Measurements from ENCODE around the gene COL9A3. TPM values are rescaled to one million over a fixed set of nuclear protein-coding genes. Genes with fewer than 3 reads are reported as not detected.

The COL9A3 gene
- total RNA-seq, 2 donors from 2014 or later = 0.54 to 3.1 TPM

DNA sequence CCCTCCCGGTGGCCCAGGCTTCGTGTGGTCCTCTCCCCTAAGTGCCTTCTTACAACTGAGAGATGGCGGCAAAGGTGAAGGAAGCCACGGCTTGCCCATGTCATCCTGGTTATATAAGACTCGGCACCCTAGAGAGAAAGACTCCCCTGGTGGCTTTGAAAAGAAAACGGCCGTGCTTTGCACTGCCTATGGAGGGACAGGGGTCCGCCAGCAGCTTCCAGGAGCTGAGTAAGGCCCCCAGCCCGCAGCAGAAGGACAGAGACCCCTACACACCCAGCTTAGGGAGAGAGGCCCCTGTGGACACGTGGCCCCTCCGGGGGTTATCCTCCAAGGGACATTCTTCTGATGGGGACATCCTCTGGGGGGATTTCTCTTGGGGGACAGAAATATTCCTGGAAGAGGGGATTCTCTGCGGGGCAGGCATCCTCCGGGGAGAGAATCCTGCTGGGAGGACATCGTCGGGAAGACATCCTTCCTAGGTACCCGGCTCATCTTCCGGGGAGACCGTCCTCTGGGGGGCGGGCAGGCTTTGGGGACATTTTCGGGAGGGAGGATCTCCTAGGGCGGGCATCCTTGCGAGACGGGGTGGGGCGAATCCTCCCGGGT lies 12.7 kb upstream of the COL9A3 start:
- TF ChIP-seq, protein P1, sequence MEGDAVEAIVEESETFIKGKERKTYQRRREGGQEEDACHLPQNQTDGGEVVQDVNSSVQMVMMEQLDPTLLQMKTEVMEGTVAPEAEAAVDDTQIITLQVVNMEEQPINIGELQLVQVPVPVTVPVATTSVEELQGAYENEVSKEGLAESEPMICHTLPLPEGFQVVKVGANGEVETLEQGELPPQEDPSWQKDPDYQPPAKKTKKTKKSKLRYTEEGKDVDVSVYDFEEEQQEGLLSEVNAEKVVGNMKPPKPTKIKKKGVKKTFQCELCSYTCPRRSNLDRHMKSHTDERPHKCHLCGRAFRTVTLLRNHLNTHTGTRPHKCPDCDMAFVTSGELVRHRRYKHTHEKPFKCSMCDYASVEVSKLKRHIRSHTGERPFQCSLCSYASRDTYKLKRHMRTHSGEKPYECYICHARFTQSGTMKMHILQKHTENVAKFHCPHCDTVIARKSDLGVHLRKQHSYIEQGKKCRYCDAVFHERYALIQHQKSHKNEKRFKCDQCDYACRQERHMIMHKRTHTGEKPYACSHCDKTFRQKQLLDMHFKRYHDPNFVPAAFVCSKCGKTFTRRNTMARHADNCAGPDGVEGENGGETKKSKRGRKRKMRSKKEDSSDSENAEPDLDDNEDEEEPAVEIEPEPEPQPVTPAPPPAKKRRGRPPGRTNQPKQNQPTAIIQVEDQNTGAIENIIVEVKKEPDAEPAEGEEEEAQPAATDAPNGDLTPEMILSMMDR (IDR thresholded peaks at IDR 0.05) = no peak
- H3K4me3 ChIP-seq = peak overlapping the region; percentile 95
- no peaks in the 10 kb centered on the region for H3K27me3 ChIP-seq (replicated peaks; ENCODE audit: insufficient read depth)
- DNase-seq (ENCODE audit: low spot score) = no peak
- ATAC-seq (ENCODE audit: insufficient number of reproducible peaks, low FRiP score, low read depth) = no peak
- H3K9me3 ChIP-seq = no peaks in the 10 kb centered on the region
- H3K36me3 ChIP-seq = peaks cover 17% of the 10 kb centered on the region
- H3K27ac ChIP-seq = peak overlapping the region; percentile 58 to 78
- H3K4me1 ChIP-seq (ENCODE audit: control insufficient read depth in 1 of 2, low read depth in 2 of 2) = peaks cover 16 to 38% of the 10 kb centered on the region in 2 donors

DNA sequence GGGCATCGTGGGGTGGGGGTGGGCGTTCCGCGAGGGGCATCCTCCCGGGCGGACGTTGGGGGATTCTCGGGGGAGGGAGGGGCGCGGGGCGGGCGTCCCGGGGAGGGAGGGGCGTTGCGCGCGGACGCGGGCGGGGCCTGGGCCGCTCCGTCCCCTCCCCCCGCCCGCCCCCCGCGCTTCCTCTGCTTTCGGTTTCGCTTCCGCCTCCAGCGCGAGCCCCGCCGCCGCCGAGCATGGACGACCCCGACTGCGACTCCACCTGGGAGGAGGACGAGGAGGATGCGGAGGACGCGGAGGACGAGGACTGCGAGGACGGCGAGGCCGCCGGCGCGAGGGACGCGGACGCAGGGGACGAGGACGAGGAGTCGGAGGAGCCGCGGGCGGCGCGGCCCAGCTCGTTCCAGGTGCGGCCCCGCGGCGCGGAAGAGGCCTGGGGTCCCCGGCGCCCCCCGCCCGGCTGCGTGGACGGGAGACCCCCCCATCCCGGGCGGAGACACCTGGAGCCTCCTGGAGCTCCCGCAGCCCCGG lies 12.2 kb upstream of the COL9A3 start, which contains the start of gene OGFR:
TSS of gene OGFR (plus strand) at position 209 of the 528 bp plus-strand sequence. CDS start at position 234, 25 bp downstream.
- ATAC-seq (ENCODE audit: insufficient number of reproducible peaks, low FRiP score, low read depth) (no peak), DNase-seq (ENCODE audit: low spot score) (no peak)
- Histone ChIP-seq H3K36me3 (peaks cover 18% of the 10 kb centered on the region), H3K4me3 (peak within 1 kb of the TSS; percentile 95), H3K27me3 (replicated peaks; ENCODE audit: insufficient read depth) (no peaks in the 10 kb centered on the region), H3K9me3 (no peaks in the 10 kb centered on the region), H3K27ac (peak within 1 kb of the TSS; percentile 65 to 78), H3K4me1 (ENCODE audit: control insufficient read depth in 1 of 2, low read depth in 2 of 2) (peaks cover 16 to 38% of the 10 kb centered on the region in 2 donors)
- TF ChIP-seq, protein P1 (IDR thresholded peaks at IDR 0.05) = no peak

DNA sequence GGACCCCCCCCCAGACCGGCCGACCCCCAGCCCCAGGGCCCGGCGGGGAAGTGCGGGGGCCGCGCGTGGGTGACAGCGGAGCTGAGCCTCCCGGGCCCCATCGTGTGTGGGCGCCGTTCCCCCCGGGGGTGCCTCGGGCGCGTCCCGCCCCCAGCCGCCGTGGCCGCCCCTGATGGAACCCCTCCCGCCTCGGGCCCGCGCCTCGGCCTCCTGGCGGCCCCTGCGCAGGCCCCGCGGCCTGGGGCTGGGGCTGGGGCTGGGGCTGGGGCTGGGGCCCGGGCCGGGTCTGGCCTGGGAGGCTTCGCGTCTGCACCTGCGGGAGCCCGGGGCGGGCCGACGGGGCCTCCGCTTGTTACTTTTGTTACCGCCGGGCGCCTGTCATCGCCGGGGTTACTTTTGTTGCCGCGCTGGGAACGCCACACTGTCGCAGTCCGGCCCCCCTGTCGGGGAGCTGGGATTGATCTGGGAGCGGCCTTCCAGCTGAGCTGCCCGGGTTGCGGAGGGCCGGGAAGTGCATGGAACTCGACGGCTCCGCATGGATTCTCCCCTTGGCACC lies 11.6 kb upstream of the COL9A3 start:
- H3K36me3 ChIP-seq = peaks cover 22% of the 10 kb centered on the region
- no peak for DNase-seq (ENCODE audit: low spot score)
- ATAC-seq (ENCODE audit: insufficient number of reproducible peaks, low FRiP score, low read depth) = no peak
- H3K27ac ChIP-seq = peak overlapping the region; percentile 65 to 78
- no peaks in the 10 kb centered on the region for H3K9me3 ChIP-seq
- H3K4me3 ChIP-seq = peak overlapping the region; percentile 95
- TF ChIP-seq, protein P1 (IDR thresholded peaks at IDR 0.05) = no peak
- peaks cover 16 to 38% of the 10 kb centered on the region in 2 donors for H3K4me1 ChIP-seq (ENCODE audit: control insufficient read depth in 1 of 2, low read depth in 2 of 2)
- H3K27me3 ChIP-seq (replicated peaks; ENCODE audit: insufficient read depth) = no peaks in the 10 kb centered on the region

DNA sequence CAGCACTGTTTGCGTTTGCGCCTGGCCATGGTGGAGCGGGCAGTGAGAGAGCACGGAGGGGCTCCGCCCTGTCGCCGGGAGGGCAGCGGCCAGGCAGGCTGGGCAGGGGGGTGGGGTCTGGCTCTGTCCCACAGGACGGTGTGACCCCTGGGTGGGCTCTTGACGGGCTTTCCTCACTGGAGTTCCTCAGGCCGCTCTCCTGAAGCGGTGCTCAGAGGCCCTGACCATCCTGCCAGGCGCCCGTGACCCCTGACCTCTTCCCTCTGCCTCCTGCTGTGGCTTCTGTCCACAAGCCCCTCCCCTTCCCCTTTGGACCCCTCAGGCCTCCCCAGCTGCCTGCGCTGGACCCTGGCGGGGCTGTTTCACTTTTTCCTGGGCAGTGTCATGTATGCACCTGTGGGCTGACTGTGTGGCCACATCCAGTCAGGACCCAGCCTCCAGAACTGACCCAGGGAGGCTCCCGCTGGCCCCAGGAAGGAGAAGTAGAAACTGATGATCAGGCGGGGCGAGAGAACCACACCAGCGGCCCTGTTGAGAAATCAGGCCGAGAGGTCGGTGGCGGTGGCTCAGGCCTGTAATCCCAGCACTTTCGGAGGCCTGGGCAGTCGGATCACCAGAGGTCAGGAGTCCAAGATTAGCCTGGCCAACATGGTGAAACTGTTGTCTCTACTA lies 11.0 kb upstream of the COL9A3 start:
- no peak for ATAC-seq (ENCODE audit: insufficient number of reproducible peaks, low FRiP score, low read depth)
- Histone ChIP-seq H3K27me3 (replicated peaks; ENCODE audit: insufficient read depth) (no peaks in the 10 kb centered on the region), H3K4me3 (peak overlapping the region; percentile 95), H3K36me3 (peaks cover 28% of the 10 kb centered on the region), H3K4me1 (ENCODE audit: control insufficient read depth in 1 of 2, low read depth in 2 of 2) (peaks cover 16 to 38% of the 10 kb centered on the region in 2 donors), H3K9me3 (no peaks in the 10 kb centered on the region), H3K27ac (peak overlapping the region; percentile 65 to 78)
- TF ChIP-seq, protein P1 (IDR thresholded peaks at IDR 0.05) = no peak
- no peak for DNase-seq (ENCODE audit: low spot score)
